GM21576 (cell line): ENCODE data around the gene TM2D3.

Source experiments
- ATAC-seq: cut with Tn5 transposase; IDR thresholded peaks from one replicate; pipeline ENCODE4 v1.9.1; 2021; ENCODE audit warnings: mild to moderate bottlenecking, moderate library complexity; ENCODE audit not compliant: unreplicated experiment

TM2D3 gene

DNA sequence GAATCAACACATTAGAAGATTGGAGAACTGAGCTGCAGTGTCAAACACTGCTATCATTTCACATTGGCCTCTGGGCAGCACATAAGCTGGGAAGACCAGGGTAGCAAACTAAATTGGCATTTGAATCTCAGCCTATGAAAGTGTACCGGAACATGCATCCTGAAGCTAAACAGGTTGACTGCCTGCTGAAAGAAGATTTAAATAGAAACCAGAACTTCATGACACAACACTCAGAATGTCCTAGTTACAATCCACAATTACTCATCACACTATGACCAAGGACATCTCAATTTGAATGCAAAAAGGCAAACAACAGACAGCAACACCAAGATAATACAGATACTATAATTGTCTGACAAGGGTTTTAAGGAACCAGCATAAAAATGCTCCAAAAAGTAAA is 26.2 kb downstream of the TM2D3 start:
- ATAC-seq: no peak

- no peak for ATAC-seq
Measured at GRCh38 chr15:101625184-101625583, 27.0 kb downstream of the TM2D3 start.

GRCh38 chr15:101623367-101624304 is 28.5 kb downstream of the TM2D3 start:
- no peak for ATAC-seq

DNA sequence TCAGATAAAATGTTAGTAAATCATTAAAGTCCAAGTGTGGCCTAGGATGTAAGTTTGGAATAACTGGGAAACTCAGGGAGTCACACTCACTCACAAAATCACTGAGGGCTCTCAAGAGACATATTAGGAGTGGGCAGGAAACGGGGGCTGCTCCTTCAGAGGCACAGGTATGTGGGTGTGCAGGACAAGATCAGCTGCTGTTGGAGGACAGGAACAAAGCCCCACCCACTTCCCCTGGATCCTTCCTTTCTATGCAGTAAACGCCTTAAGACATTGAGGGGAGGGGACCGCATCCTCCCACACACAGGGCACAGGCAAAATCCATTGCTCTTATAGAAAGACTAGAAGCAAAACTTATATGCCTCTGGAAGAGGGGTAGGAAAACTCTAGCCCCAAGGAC is 30.2 kb downstream of the TM2D3 start:
- no peak for ATAC-seq

DNA sequence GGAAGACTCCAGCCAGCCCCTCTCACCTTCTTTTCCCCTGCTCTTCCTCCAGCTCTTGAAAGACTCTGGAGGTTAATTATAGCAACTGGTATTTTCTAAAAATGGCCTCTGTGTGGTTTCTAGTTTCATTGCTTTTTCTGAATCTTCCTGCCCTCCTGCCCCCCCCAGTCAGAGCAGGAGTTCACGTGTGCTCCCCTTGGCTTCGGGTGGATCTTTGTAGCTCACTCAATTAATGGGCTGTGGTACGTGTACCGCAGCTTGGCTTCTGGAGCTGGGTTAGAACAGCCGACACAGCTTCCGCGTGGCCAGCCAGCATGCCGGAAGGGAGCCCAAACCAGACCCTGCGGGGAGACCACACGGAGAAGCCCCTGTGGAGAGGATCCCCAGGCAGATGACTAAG is 31.5 kb downstream of the TM2D3 start:
- no peak for ATAC-seq

- no peak for ATAC-seq
Measured at GRCh38 chr15:101619615-101619865, 32.6 kb downstream of the TM2D3 start.

GRCh38 chr15:101618851-101619614 is 33.1 kb downstream of the TM2D3 start:
- ATAC-seq: no peak

GRCh38 chr15:101618076-101618475 is 34.1 kb downstream of the TM2D3 start:
- ATAC-seq: no peak

GRCh38 chr15:101617390-101617965 is 34.7 kb downstream of the TM2D3 start:
- ATAC-seq: no peak

DNA sequence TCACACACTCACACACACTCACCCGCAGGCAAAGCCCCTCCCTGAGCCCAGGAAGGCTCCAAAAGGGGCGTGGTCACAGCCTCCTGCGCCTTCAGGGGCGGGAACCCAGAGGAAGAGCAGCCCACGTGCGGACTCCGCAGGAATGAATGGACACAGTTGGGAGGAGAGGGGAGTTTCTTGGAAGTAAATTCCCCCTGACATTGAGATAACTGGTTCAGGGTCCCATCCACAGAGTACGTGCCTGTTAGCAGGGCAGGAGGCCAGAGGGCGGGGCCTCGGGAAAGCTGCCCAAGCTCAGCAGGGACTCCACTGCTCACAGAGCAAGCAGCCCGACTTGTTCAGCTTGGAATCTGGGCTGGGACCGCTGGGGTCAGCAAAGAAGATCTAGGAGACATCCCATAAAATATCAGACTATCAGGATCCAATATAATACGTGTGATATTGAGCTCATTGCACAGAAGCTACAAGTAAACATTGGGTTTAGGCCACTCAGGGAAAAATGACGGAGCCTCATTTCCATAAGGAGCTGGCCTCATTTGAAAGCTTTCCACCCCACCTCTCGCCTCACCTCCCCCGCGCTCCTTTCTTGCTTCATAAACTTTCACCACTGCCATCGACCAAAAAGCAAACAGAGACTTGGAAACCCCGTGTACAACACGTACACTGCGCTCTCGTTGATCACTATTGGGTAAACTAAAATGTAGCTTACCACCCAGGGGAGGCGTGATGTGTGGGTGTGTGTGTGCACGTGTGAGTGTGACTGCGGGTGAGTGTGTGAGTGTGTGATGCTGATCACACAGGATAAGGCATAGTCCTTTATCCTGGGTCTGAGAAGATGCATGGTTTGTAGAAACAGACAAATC is 36.0 kb downstream of the TM2D3 start:
- no peak for ATAC-seq

- no peak for ATAC-seq
Measured at GRCh38 chr15:101615414-101615985, 36.7 kb downstream of the TM2D3 start.

GRCh38 chr15:101614761-101615160 is 37.4 kb downstream of the TM2D3 start:
- no peak for ATAC-seq

DNA sequence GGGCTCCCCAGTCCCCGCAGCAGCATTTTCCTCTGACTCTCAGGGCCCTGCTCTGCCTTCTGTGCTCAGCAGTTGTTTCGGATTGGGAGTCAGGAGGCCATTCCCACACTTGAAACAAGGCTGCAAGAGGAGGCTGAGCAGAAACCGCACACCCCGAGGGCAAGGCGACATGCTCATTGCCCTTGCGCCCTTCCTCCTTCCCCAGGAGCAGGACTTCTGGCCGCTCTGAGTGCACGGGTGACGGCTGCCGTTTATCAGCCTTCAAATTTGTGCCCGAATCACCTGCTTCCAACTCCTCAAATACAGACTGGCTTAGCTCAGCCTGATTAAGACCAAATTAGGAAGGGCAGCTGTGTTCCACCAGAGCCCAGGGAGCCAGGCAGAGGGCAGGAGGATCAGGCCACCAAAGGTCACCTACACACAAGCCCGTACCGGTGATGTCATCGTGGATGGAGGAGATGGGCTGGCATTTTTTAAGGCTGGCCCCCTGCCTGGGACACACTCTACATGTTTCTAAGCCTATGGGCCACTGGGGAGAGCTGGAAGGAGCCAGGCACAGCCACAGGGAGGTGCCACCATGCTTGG is 38.1 kb downstream of the TM2D3 start:
- ATAC-seq: no peak

GRCh38 chr15:101613130-101614000 is 38.8 kb downstream of the TM2D3 start:
- ATAC-seq: no peak

- ATAC-seq: no peak
Measured at GRCh38 chr15:101612676-101613075, 39.5 kb downstream of the TM2D3 start.

- no peak for ATAC-seq
Measured at GRCh38 chr15:101611580-101612299, 40.4 kb downstream of the TM2D3 start.

GRCh38 chr15:101611007-101611406 is 41.2 kb downstream of the TM2D3 start:
- no peak for ATAC-seq

GRCh38 chr15:101610611-101611000 is 41.6 kb downstream of the TM2D3 start:
- no peak for ATAC-seq
